ENCODE measurements around the gene ELMO1. TPM values are rescaled to one million over a fixed set of nuclear protein-coding genes. Genes with fewer than 3 reads are reported as not detected.

Gene ELMO1
- total and polyA plus RNA-seq, 4 donors: 29.2 to 98.3 (median 86.8) TPM

- H3K27ac ChIP-seq (ENCODE audit: low read depth, low read length): no peak overlapping the region
- no peaks in the 10 kb centered on the region for H3K27me3 ChIP-seq (ENCODE audit: control insufficient read depth, insufficient read depth, low read length)
- H3K36me3 ChIP-seq (ENCODE audit: control insufficient read depth, insufficient read depth, low read length): no peaks in the 10 kb centered on the region
- DNase-seq (ENCODE audit: low read depth in 4 of 6, low spot score in 6 of 6): peak in 2 of 6 donors; percentile 36 to 60
- no peak overlapping the region for H3K4me3 ChIP-seq (ENCODE audit: low read depth, low read length)
- no peaks in the 10 kb centered on the region for H3K4me1 ChIP-seq (ENCODE audit: control insufficient read depth, insufficient read depth, low read length)
- H3K9me3 ChIP-seq (ENCODE audit: control insufficient read depth, insufficient read depth, low read length): no peaks in the 10 kb centered on the region
These were observed 532.0 kb downstream of the ELMO1 start for GRCh38 chr7:36916619-36917018.

GRCh38 chr7:36916116-36916515, 532.5 kb downstream of the ELMO1 start:
- Histone ChIP-seq H3K4me1 (ENCODE audit: control insufficient read depth, insufficient read depth, low read length) (no peaks in the 10 kb centered on the region), H3K4me3 (ENCODE audit: low read depth, low read length) (no peak overlapping the region), H3K36me3 (ENCODE audit: control insufficient read depth, insufficient read depth, low read length) (no peaks in the 10 kb centered on the region), H3K9me3 (ENCODE audit: control insufficient read depth, insufficient read depth, low read length) (no peaks in the 10 kb centered on the region), H3K27me3 (ENCODE audit: control insufficient read depth, insufficient read depth, low read length) (no peaks in the 10 kb centered on the region), H3K27ac (ENCODE audit: low read depth, low read length) (no peak overlapping the region)
- no peak for DNase-seq (ENCODE audit: low read depth in 4 of 6, low spot score in 6 of 6)
- no CpG with 5 or more reads among the region's 3 CpGs for WGBS (ENCODE audit: insufficient coverage)

- Histone ChIP-seq H3K4me1 (ENCODE audit: control insufficient read depth, insufficient read depth, low read length) (no peaks in the 10 kb centered on the region), H3K4me3 (ENCODE audit: low read depth, low read length) (no peak overlapping the region), H3K27me3 (ENCODE audit: control insufficient read depth, insufficient read depth, low read length) (no peaks in the 10 kb centered on the region), H3K27ac (ENCODE audit: low read depth, low read length) (no peak overlapping the region), H3K36me3 (ENCODE audit: control insufficient read depth, insufficient read depth, low read length) (no peaks in the 10 kb centered on the region), H3K9me3 (ENCODE audit: control insufficient read depth, insufficient read depth, low read length) (no peaks in the 10 kb centered on the region)
- 71% methylated on average over 4 of the region's 5 CpGs for WGBS (ENCODE audit: insufficient coverage)
- peak in 1 of 6 donors; percentile 18 for DNase-seq (ENCODE audit: low read depth in 4 of 6, low spot score in 6 of 6)
These were observed 536.9 kb downstream of the ELMO1 start for GRCh38 chr7:36911788-36912187.

- no peak overlapping the region for H3K4me3 ChIP-seq (ENCODE audit: low read depth, low read length)
- H3K4me1 ChIP-seq (ENCODE audit: control insufficient read depth, insufficient read depth, low read length): no peaks in the 10 kb centered on the region
- H3K27ac ChIP-seq (ENCODE audit: low read depth, low read length): no peak overlapping the region
- DNase-seq (ENCODE audit: low read depth in 4 of 6, low spot score in 6 of 6): no peak
- WGBS (ENCODE audit: insufficient coverage): 100% methylated on average over 2 of the region's 5 CpGs
- H3K36me3 ChIP-seq (ENCODE audit: control insufficient read depth, insufficient read depth, low read length): no peaks in the 10 kb centered on the region
- H3K27me3 ChIP-seq (ENCODE audit: control insufficient read depth, insufficient read depth, low read length): no peaks in the 10 kb centered on the region
- no peaks in the 10 kb centered on the region for H3K9me3 ChIP-seq (ENCODE audit: control insufficient read depth, insufficient read depth, low read length)
These were observed 537.8 kb downstream of the ELMO1 start for GRCh38 chr7:36910859-36911258.

DNA sequence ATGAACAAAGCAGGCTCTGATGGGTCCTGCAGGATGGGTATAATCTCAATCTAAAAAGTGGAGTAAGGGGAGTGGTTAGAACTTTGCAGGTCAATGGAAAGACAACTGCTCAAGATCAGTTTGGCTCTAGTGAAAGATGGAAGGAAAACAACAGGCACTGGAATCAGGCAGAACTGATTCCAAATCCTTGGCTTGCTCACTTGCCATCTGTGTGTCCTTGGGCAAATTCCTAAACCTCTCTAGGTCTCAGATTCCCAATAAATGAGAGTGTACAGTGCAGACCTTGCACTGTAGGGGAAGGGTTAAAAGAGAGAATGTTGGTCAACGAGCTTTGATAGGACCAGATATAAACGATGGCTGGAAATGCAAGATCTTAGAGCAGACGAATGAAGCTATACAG, 538.3 kb downstream of the ELMO1 start:
- Histone ChIP-seq H3K4me1 (ENCODE audit: control insufficient read depth, insufficient read depth, low read length) (no peaks in the 10 kb centered on the region), H3K27me3 (ENCODE audit: control insufficient read depth, insufficient read depth, low read length) (no peaks in the 10 kb centered on the region), H3K4me3 (ENCODE audit: low read depth, low read length) (no peak overlapping the region), H3K36me3 (ENCODE audit: control insufficient read depth, insufficient read depth, low read length) (no peaks in the 10 kb centered on the region), H3K27ac (ENCODE audit: low read depth, low read length) (no peak overlapping the region), H3K9me3 (ENCODE audit: control insufficient read depth, insufficient read depth, low read length) (no peaks in the 10 kb centered on the region)
- 93% methylated on average over 2 of the region's 3 CpGs for WGBS (ENCODE audit: insufficient coverage)
- DNase-seq (ENCODE audit: low read depth in 4 of 6, low spot score in 6 of 6): no peak

GRCh38 chr7:36906956-36907635, 541.6 kb downstream of the ELMO1 start:
- H3K27me3 ChIP-seq (ENCODE audit: control insufficient read depth, insufficient read depth, low read length): no peaks in the 10 kb centered on the region
- no peak overlapping the region for H3K4me3 ChIP-seq (ENCODE audit: low read depth, low read length)
- peak in 1 of 6 donors; percentile 57 for DNase-seq (ENCODE audit: low read depth in 4 of 6, low spot score in 6 of 6)
- H3K27ac ChIP-seq (ENCODE audit: low read depth, low read length): no peak overlapping the region
- peaks cover 6% of the 10 kb centered on the region for H3K4me1 ChIP-seq (ENCODE audit: control insufficient read depth, insufficient read depth, low read length)
- WGBS (ENCODE audit: insufficient coverage): 17% methylated on average over 1 of the region's 3 CpGs
- H3K36me3 ChIP-seq (ENCODE audit: control insufficient read depth, insufficient read depth, low read length): no peaks in the 10 kb centered on the region
- no peaks in the 10 kb centered on the region for H3K9me3 ChIP-seq (ENCODE audit: control insufficient read depth, insufficient read depth, low read length)

DNA sequence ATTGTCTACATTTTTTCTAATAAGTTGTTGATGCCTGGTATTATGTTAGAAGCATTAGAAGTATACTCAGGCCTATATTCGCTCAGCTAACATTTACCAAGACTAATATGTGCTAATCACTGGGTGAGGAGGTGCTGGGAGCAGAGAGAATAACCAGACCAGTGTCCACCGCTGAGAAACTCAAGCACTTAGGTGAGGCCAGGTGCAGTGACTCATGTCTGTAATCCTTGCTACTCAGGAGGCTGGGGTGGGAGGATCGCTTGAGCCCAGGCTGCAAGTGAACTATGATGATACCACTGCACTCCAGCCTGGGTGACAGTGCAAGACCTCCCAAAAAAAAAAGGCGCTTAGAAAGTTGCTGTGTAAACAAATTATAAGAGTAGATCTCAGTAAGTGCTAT, 542.2 kb downstream of the ELMO1 start:
- H3K36me3 ChIP-seq (ENCODE audit: control insufficient read depth, insufficient read depth, low read length): no peaks in the 10 kb centered on the region
- peaks cover 6% of the 10 kb centered on the region for H3K4me1 ChIP-seq (ENCODE audit: control insufficient read depth, insufficient read depth, low read length)
- DNase-seq (ENCODE audit: low read depth in 4 of 6, low spot score in 6 of 6): no peak
- no peak overlapping the region for H3K4me3 ChIP-seq (ENCODE audit: low read depth, low read length)
- WGBS (ENCODE audit: insufficient coverage): no CpG with 5 or more reads among the region's 4 CpGs
- no peak overlapping the region for H3K27ac ChIP-seq (ENCODE audit: low read depth, low read length)
- no peaks in the 10 kb centered on the region for H3K9me3 ChIP-seq (ENCODE audit: control insufficient read depth, insufficient read depth, low read length)
- H3K27me3 ChIP-seq (ENCODE audit: control insufficient read depth, insufficient read depth, low read length): no peaks in the 10 kb centered on the region

DNA sequence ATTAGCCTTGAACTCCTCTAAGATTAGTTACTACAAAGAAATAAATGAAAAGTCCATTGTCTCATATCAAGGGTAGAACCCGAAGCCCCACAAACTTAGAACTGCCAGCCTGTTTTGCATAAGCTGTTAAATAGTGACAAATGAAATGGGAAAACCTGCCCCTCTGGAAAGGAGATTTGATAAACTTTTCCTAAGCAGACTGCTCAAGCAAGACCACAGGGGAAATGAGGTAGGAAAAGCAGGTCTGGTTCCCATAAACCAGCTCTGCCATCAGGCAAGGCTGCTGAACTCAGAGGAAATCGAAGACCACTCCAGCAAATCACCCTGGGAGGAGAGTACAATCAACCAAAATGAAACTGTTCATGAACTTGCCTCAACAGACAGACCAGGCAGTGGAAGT, 542.8 kb downstream of the ELMO1 start:
- DNase-seq (ENCODE audit: low read depth in 4 of 6, low spot score in 6 of 6): no peak

GRCh38 chr7:36904802-36905201, 543.9 kb downstream of the ELMO1 start:
- Histone ChIP-seq H3K27ac (ENCODE audit: low read depth, low read length) (no peak overlapping the region), H3K36me3 (ENCODE audit: control insufficient read depth, insufficient read depth, low read length) (no peaks in the 10 kb centered on the region), H3K4me3 (ENCODE audit: low read depth, low read length) (no peak overlapping the region), H3K4me1 (ENCODE audit: control insufficient read depth, insufficient read depth, low read length) (peaks cover 6% of the 10 kb centered on the region), H3K27me3 (ENCODE audit: control insufficient read depth, insufficient read depth, low read length) (no peaks in the 10 kb centered on the region), H3K9me3 (ENCODE audit: control insufficient read depth, insufficient read depth, low read length) (no peaks in the 10 kb centered on the region)
- DNase-seq (ENCODE audit: low read depth in 4 of 6, low spot score in 6 of 6): no peak
- WGBS (ENCODE audit: insufficient coverage): no CpG with 5 or more reads among the region's 2 CpGs

More for the DNA sequence above, 542.8 kb downstream of the ELMO1 start:
- 100% methylated on average over 1 of the region's 2 CpGs for WGBS (ENCODE audit: insufficient coverage)
- H3K27ac ChIP-seq (ENCODE audit: low read depth, low read length): no peak overlapping the region
- no peaks in the 10 kb centered on the region for H3K9me3 ChIP-seq (ENCODE audit: control insufficient read depth, insufficient read depth, low read length)
- no peak overlapping the region for H3K4me3 ChIP-seq (ENCODE audit: low read depth, low read length)
- H3K36me3 ChIP-seq (ENCODE audit: control insufficient read depth, insufficient read depth, low read length): no peaks in the 10 kb centered on the region
- no peaks in the 10 kb centered on the region for H3K27me3 ChIP-seq (ENCODE audit: control insufficient read depth, insufficient read depth, low read length)
- H3K4me1 ChIP-seq (ENCODE audit: control insufficient read depth, insufficient read depth, low read length): peaks cover 6% of the 10 kb centered on the region

DNA sequence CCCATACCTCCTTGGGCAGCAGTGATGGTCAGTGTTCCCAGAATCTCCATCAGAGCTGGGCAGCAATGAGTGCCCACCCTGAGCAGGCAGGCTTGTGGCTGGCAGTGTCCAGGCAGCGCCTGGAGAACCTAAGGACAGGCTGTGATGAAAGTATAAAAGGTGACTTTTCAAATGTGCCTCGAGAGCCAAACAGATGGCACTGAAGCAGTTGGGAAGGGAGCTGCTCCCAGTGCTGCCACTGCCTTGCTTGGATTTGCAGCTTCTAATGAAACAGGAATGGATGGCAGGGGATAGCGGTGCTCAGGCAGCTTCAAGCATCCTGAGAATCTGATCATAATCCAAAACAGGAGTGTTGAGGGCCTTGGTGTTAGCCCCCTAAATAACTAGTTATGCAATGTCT, 544.6 kb downstream of the ELMO1 start:
- H3K9me3 ChIP-seq (ENCODE audit: control insufficient read depth, insufficient read depth, low read length): no peaks in the 10 kb centered on the region
- H3K27me3 ChIP-seq (ENCODE audit: control insufficient read depth, insufficient read depth, low read length): no peaks in the 10 kb centered on the region
- no peak overlapping the region for H3K27ac ChIP-seq (ENCODE audit: low read depth, low read length)
- H3K4me1 ChIP-seq (ENCODE audit: control insufficient read depth, insufficient read depth, low read length): peaks cover 6% of the 10 kb centered on the region
- no peaks in the 10 kb centered on the region for H3K36me3 ChIP-seq (ENCODE audit: control insufficient read depth, insufficient read depth, low read length)
- WGBS (ENCODE audit: insufficient coverage): 86% methylated on average over 2 of the region's 3 CpGs
- H3K4me3 ChIP-seq (ENCODE audit: low read depth, low read length): no peak overlapping the region
- DNase-seq (ENCODE audit: low read depth in 4 of 6, low spot score in 6 of 6): no peak
